Measurements from ENCODE around the gene LGALS7. TPM values are rescaled to one million over a fixed set of nuclear protein-coding genes. Genes with fewer than 3 reads are reported as not detected.

Gene LGALS7
- total RNA-seq, 1 experiment from 2014 or later = 2.1 TPM

GRCh38 chr19:38727868-38728660, 45.3 kb downstream of the LGALS7 start:
- intact Hi-C loops (cut with micrococcal nuclease; ENCODE audit: unreplicated experiment) = no loop called here
- Histone ChIP-seq H3K9me2 (ENCODE audit: insufficient read depth) (no peaks in the 10 kb centered on the region), H3K4me1 (replicated peaks; ENCODE audit: insufficient read depth) (peaks cover 26% of the 10 kb centered on the region), H3K79me2 (ENCODE audit: low read depth) (no peaks in the 10 kb centered on the region; the same call in 1 of the 2 replicates), H3K36me3 (ENCODE audit: low read depth) (peaks cover 31% of the 10 kb centered on the region; the same call in 1 of the 2 replicates), H3K4me2 (no peak overlapping the region), H2AFZ (no peak overlapping the region), H3F3A (ENCODE audit: insufficient read depth, low read depth) (peaks cover 74% of the 10 kb centered on the region), H3K27ac (no peak overlapping the region), H3K9me3 (ENCODE audit: insufficient read depth, low read depth) (no peaks in the 10 kb centered on the region), H3K27me3 (ENCODE audit: insufficient read depth, low read depth) (no peaks in the 10 kb centered on the region), H3K4me3 (no peak overlapping the region), H4K20me1 (ENCODE audit: insufficient read depth) (peaks cover 5% of the 10 kb centered on the region; the same call in 1 of the 2 replicates)
- CTCF ChIA-PET = interaction anchor here (0.7 to 1.0 kb wide), 2 partner anchors 203 to 221 kb away, joined by 3 read pairs; partner anchors contain the start of genes MRPS12 and SARS2
- TF ChIP-seq EZH2 (IDR thresholded peaks at IDR 0.05; ENCODE audit: low read depth) = no peak
- TF ChIP-seq CTCF (conservative IDR thresholded peaks at IDR 0.05) = no peak
- no TSS peak for BruUV-seq (replicated peaks)
- POLR2A ChIA-PET (ENCODE audit: unreplicated experiment) = interaction anchor here (0.6 to 0.7 kb wide), 2 partner anchors 80 to 104 kb away, joined by 4 to 10 read pairs; no protein-coding TSS in a partner anchor
- DNase-seq = no peak

- Histone ChIP-seq H3K36me3 (ENCODE audit: low read depth) (peaks cover 37% of the 10 kb centered on the region), H3K79me2 (ENCODE audit: low read depth) (no peaks in the 10 kb centered on the region; the same call in 1 of the 2 replicates)
Observed at GRCh38 chr19:38727306-38727867, 45.9 kb downstream of the LGALS7 start.

More at GRCh38 chr19:38727306-38727867, 45.9 kb downstream of the LGALS7 start:
- Histone ChIP-seq H3K4me2 (no peak overlapping the region), H3K27ac (no peak overlapping the region), H3K9me2 (ENCODE audit: insufficient read depth) (no peaks in the 10 kb centered on the region), H3K4me3 (no peak overlapping the region), H3K27me3 (ENCODE audit: insufficient read depth, low read depth) (no peaks in the 10 kb centered on the region), H3K4me1 (replicated peaks; ENCODE audit: insufficient read depth) (peaks cover 19% of the 10 kb centered on the region), H2AFZ (no peak overlapping the region), H4K20me1 (ENCODE audit: insufficient read depth) (peaks cover 5% of the 10 kb centered on the region; the same call in 1 of the 2 replicates), H3K9me3 (ENCODE audit: insufficient read depth, low read depth) (no peaks in the 10 kb centered on the region), H3F3A (ENCODE audit: insufficient read depth, low read depth) (peaks cover 74% of the 10 kb centered on the region)
- DNase-seq = no peak
- ChIA-PET CTCF (no interaction called here), POLR2A (ENCODE audit: unreplicated experiment) (no interaction called here)
- intact Hi-C loops (cut with micrococcal nuclease; ENCODE audit: unreplicated experiment) = no loop called here
- no TSS peak for BruUV-seq (replicated peaks)
- TF ChIP-seq EZH2 (IDR thresholded peaks at IDR 0.05; ENCODE audit: low read depth) = no peak
- no peak for TF ChIP-seq CTCF (conservative IDR thresholded peaks at IDR 0.05)
